Natural killer cell (primary cell): ENCODE data around the gene STAT5B. TPM values are rescaled to one million over a fixed set of nuclear protein-coding genes. Genes with fewer than 3 reads are reported as not detected.
"Not testable (repeated sequence)": the region's sequence is repeated elsewhere in the genome, so short reads cannot be mapped to it uniquely, and the experiment has no call there.

Experiments
- ATAC-seq, 3 donors: fragments of 150-1000 bp in 2 of 3; fragments of 200-7000 bp in 1 of 3; cut with Tn5 transposase; 1 replicate in 1 of 3; 2 replicates in 2 of 3; pipeline ENCODE4 v1.10.0; 2021; ENCODE audit warnings: mild to moderate bottlenecking in 2 of 3, moderate library complexity in 2 of 3
- DNase-seq, 2 donors: peaks; one replicate each; pipeline versions ENCODE4 v3.0.0 to v3.0.0-alpha.2; 2013 to 2021; ENCODE audit warnings: mixed read lengths in 1 of 2
- H3K27ac ChIP-seq: one replicate; pipeline ENCODE4 v1.5.1; 2013; ENCODE audit warnings: mild to moderate bottlenecking, low read length
- H3K27me3 ChIP-seq: one replicate; pipeline ENCODE4 v1.6.1; 2013; ENCODE audit warnings: low read length; ENCODE audit not compliant: control insufficient read depth, insufficient read depth
- H3K36me3 ChIP-seq: one replicate; pipeline ENCODE4 v1.6.1; 2013; ENCODE audit warnings: low read length; ENCODE audit not compliant: control insufficient read depth, insufficient read depth
- H3K4me1 ChIP-seq: one replicate; pipeline ENCODE4 v1.6.1; 2013; ENCODE audit warnings: low read length; ENCODE audit not compliant: control insufficient read depth, insufficient read depth
- H3K4me3 ChIP-seq: one replicate; pipeline ENCODE4 v1.5.1; 2013; ENCODE audit warnings: low read length
- H3K9me3 ChIP-seq: one replicate; pipeline ENCODE4 v1.6.1; 2013; ENCODE audit warnings: low read length; ENCODE audit not compliant: control insufficient read depth, insufficient read depth
- H3K27ac Mint-ChIP-seq, 2 donors: one replicate each; pipeline ENCODE4 v1.8.0; 2022; ENCODE audit warnings: mild to moderate bottlenecking in 2 of 2, mixed read lengths in 2 of 2, moderate library complexity in 1 of 2
- H3K27me3 Mint-ChIP-seq, 2 donors: one replicate each; pipeline ENCODE4 v1.8.0; 2022; ENCODE audit warnings: low read depth in 2 of 2, mixed read lengths in 2 of 2
- H3K36me3 Mint-ChIP-seq: one replicate; pipeline ENCODE4 v1.8.0; 2022; ENCODE audit warnings: mixed read lengths
- H3K4me1 Mint-ChIP-seq, 2 donors: one replicate each; pipeline ENCODE4 v1.8.0; 2022; ENCODE audit warnings: mixed read lengths in 2 of 2
- H3K4me3 Mint-ChIP-seq: one replicate; pipeline ENCODE4 v1.8.0; 2022; ENCODE audit warnings: mild to moderate bottlenecking, moderate library complexity, mixed read lengths
- H3K9me3 Mint-ChIP-seq, 2 donors: one replicate each; pipeline ENCODE4 v1.8.0; 2022; ENCODE audit warnings: mixed read lengths in 2 of 2
- WGBS: methylation state at CpG from one replicate; pipeline ENCODE4 v1.1.7; 2013; ENCODE audit warnings: missing lambda C conversion rate; ENCODE audit not compliant: insufficient coverage; 5-methylcytosine and 5-hydroxymethylcytosine counted together
- intact Hi-C: fragments of 100-400 bp; cut with micrococcal nuclease; formaldehyde crosslinking; loops from one replicate; pipeline ENCODE4 v1.14.2; 2022
- total RNA-seq, 4 donors: library from RNA; stranded (reverse); fragments of 120-200 nt in 1 of 4; gene quantifications; one replicate each; pipeline versions ENCODE4 v1.2.3 to v1.2.4, GENCODE V29; 2013 to 2022
- TF ChIP-seq, protein P1 (sequence below): fragments of 200-600 bp; IDR thresholded peaks from one replicate; pipeline ENCODE4 v1.8.0; 2022; ENCODE audit warnings: antibody characterized with exemption

Gene STAT5B
- total RNA-seq, 3 donors from 2014 or later (not counting 1 experiment from before 2014, with no cell fraction given), result 79.9 to 112 (median 103) TPM

DNA sequence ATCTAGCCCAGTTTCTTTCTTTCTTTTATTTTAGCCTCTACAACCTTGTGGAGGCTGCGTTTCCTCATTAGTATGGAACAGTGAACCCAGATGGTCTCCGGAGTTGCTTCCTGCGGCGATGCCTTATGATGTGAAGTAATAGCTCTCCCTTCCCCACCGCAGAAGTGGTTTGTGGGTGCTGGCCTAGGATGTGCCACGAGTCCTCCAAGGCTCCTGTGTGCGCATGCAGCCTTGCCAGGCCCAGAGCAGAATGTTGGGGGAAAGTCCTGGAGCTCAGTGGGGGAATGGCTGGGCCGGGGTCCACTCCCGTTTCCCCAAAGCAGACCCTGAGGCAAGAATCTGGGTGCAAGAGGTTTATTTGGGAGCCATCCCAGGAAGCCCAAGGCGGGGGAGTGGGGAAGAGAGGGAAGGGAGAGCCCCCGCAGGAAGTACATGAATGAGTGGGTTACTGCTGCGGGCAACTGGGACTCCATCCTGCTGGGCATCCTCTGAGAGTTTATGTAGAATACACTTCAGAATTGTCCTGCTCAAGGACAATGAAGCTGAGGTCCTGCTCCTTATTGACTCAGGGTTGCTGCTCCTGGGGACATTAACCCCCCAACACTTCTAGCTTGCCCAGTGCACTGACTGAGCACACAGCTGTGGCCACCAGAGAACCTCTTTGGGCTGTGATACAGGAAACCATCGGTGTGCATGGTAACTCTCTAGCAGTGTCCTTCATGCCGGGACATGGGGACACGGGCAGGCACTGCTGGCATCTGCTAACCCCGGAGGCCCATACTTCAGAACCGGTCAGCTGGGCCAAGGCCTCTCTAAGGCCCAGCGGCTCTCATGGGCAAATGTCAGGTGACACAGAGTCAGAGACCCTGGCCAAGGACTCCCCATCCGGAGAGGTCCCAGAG, 87.2 kb downstream of the STAT5B start:
- WGBS, result 77% methylated on average over 19 of the region's 19 CpGs
- H3K9me3 ChIP-seq, result no peaks in the 10 kb centered on the region
- Mint-ChIP-seq H3K36me3 (no peaks in the 10 kb centered on the region), H3K9me3 (no peaks in the 10 kb centered on the region), H3K4me3 (no peak overlapping the region), H3K27me3 (no peaks in the 10 kb centered on the region), H3K4me1 (peaks cover 16 to 30% of the 10 kb centered on the region in 2 donors), H3K27ac (no peak overlapping the region)
- ATAC-seq (no peak), DNase-seq (no peak)
- no peak overlapping the region for H3K4me3 ChIP-seq
- H3K27ac ChIP-seq, result no peak overlapping the region
- no peaks in the 10 kb centered on the region for H3K27me3 ChIP-seq
- TF ChIP-seq, protein P1, sequence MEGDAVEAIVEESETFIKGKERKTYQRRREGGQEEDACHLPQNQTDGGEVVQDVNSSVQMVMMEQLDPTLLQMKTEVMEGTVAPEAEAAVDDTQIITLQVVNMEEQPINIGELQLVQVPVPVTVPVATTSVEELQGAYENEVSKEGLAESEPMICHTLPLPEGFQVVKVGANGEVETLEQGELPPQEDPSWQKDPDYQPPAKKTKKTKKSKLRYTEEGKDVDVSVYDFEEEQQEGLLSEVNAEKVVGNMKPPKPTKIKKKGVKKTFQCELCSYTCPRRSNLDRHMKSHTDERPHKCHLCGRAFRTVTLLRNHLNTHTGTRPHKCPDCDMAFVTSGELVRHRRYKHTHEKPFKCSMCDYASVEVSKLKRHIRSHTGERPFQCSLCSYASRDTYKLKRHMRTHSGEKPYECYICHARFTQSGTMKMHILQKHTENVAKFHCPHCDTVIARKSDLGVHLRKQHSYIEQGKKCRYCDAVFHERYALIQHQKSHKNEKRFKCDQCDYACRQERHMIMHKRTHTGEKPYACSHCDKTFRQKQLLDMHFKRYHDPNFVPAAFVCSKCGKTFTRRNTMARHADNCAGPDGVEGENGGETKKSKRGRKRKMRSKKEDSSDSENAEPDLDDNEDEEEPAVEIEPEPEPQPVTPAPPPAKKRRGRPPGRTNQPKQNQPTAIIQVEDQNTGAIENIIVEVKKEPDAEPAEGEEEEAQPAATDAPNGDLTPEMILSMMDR, result no peak
- H3K4me1 ChIP-seq, result peaks cover 31% of the 10 kb centered on the region
- intact Hi-C loops, result no loop called here
- peaks cover 3% of the 10 kb centered on the region for H3K36me3 ChIP-seq

DNA sequence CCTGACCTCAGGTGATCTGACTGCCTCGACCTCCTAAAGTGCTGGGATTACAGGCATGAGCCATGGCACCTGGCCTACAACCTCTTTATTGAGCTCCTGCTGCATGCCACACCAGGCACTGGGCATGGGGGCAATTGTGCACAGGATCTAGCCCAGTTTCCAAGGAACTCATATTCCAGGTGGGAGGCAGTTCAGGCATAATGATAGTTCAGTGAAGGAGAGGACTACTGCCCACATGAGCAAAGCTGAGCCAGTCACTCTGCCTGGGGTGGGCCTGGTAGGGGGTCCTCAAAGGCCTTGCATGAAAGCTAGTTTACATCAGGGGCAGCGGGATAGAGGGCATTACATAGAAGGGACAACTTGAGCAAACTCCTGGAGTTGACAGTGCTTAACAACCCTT, 88.4 kb downstream of the STAT5B start:
- peaks cover 20 to 31% of the 10 kb centered on the region in 2 donors for H3K4me1 Mint-ChIP-seq
- DNase-seq (no peak), ATAC-seq (no peak)
- WGBS, result 96% methylated on average over 2 of the region's 2 CpGs
- H3K4me3 Mint-ChIP-seq, result no peak overlapping the region
- H3K9me3 ChIP-seq, result no peaks in the 10 kb centered on the region
- H3K27me3 Mint-ChIP-seq, result peaks cover 0 to 5% of the 10 kb centered on the region in 2 donors
- no peak overlapping the region for H3K27ac Mint-ChIP-seq
- no peaks in the 10 kb centered on the region for H3K9me3 Mint-ChIP-seq
- intact Hi-C loops, result no loop called here
- no peaks in the 10 kb centered on the region for H3K36me3 Mint-ChIP-seq
- TF ChIP-seq, protein P1, result no peak
- H3K4me1 ChIP-seq, result peaks cover 30% of the 10 kb centered on the region
- peaks cover 3% of the 10 kb centered on the region for H3K36me3 ChIP-seq
- no peaks in the 10 kb centered on the region for H3K27me3 ChIP-seq
- H3K27ac ChIP-seq, result no peak overlapping the region
- no peak overlapping the region for H3K4me3 ChIP-seq

DNA sequence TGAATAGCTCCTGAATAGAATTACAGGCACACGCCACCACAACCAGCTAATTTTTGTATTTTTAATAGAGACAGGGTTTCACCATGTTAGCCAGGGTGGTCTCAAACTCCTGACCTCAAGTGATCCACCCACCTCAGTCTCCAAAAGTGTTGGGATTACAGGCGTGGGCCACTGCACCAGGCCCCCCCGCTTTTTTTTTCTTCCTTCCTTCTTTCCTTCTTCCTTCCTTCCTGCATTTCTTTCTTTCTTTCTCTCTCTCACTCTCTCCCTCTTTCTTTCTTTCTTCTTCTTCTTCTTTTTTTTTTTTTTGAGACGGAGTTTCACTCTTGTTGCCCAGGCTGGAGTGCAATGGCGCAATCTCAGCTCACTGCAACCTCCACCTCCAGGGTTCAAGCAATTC, 90.0 kb downstream of the STAT5B start:
- intact Hi-C loops, H3K9me3 Mint-ChIP-seq, H3K4me3 ChIP-seq, H3K36me3 Mint-ChIP-seq, H3K9me3 ChIP-seq, ATAC-seq, DNase-seq, H3K27me3 ChIP-seq, H3K27ac Mint-ChIP-seq, H3K27ac ChIP-seq, H3K36me3 ChIP-seq, H3K27me3 Mint-ChIP-seq: not testable (repeated sequence)
- peaks cover 21 to 28% of the 10 kb centered on the region in 2 donors for H3K4me1 Mint-ChIP-seq
- H3K4me3 Mint-ChIP-seq, result peak overlapping the region; percentile 64
- WGBS, result 85% methylated on average over 5 of the region's 5 CpGs
- peaks cover 34% of the 10 kb centered on the region for H3K4me1 ChIP-seq

DNA sequence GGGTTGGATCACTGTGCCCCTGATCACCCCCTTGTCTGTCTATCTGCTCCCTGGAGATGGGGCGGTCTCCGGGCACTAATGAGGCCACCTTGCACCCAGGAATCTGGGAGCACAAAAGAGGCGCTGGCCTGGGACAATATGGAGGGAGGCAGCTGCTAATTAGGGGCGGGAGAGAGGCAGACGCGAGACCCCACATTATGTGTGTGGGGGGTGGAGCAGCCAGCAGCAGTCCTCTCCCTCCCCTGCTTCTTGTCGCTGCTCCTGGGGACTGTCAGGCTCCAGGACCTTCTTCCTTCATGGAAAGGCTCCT, 90.6 kb downstream of the STAT5B start:
- Mint-ChIP-seq H3K4me3 (no peak overlapping the region), H3K36me3 (no peaks in the 10 kb centered on the region), H3K9me3 (no peaks in the 10 kb centered on the region), H3K27me3 (peaks cover 0 to 8% of the 10 kb centered on the region in 2 donors), H3K4me1 (peaks cover 21 to 31% of the 10 kb centered on the region in 2 donors), H3K27ac (no peak overlapping the region)
- Histone ChIP-seq H3K9me3 (no peaks in the 10 kb centered on the region), H3K36me3 (no peaks in the 10 kb centered on the region), H3K4me3 (no peak overlapping the region), H3K4me1 (peaks cover 40% of the 10 kb centered on the region), H3K27ac (no peak overlapping the region), H3K27me3 (peaks cover 6% of the 10 kb centered on the region)
- DNase-seq, result no peak
- 95% methylated on average over 4 of the region's 7 CpGs for WGBS
- ATAC-seq, result no peak
- intact Hi-C loops, result no loop called here
- TF ChIP-seq, protein P1, result no peak
